Epidermal melanocyte (primary cell): ENCODE measurements around the gene ZNF33A.
"Not testable (repeated sequence)": the region's sequence is repeated elsewhere in the genome, so short reads cannot be mapped to it uniquely, and the experiment has no call there.

Source experiments
- DNase-seq: peaks from one replicate; pipeline ENCODE4 v3.0.0; 2011; ENCODE audit warnings: low spot score; ENCODE audit not compliant: insufficient read length

ZNF33A gene

DNA sequence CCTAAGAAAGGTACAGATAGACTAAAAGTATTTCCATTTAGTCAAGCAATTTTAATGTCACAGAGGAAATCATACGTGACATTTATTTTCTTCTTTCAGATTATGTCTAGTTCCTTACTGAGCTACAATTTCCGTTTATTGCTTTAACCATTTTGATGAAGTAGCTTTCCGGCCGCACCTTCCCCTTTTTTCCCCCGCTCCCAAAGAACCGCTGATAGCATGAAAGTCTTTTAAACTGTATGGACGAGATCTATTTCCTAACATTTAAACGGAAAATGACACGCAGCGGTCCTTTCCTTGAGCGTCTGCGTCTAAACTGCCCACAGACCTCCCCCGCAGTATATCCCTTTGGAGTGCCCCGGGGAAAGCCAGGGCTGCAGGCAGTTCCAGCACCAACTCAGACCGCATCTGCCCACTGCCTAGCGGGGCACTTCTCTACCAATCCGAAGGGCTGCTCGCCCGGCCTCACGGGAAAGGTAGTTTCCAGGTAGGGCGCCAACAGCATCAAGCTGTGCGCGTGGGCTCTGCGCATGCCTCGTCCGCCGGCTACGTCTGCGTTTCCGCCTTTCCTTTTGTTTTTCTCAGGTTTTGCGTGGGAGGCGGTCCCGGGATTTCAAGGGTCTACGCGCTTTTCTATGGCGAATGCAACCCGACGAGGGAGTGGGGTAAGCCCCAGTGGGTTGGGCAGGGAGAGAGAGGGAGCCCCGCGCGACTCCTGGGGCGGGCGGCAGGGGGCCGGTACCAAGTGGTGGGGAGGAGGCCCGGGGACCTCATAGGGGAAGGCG is at the start of gene ZNF33A:
ZNF33A (plus strand) TSS at position 557 of the 785 bp plus-strand sequence. CDS start 1,667 bp downstream, outside the sequence.
- DNase-seq: peak; percentile 71

DNA sequence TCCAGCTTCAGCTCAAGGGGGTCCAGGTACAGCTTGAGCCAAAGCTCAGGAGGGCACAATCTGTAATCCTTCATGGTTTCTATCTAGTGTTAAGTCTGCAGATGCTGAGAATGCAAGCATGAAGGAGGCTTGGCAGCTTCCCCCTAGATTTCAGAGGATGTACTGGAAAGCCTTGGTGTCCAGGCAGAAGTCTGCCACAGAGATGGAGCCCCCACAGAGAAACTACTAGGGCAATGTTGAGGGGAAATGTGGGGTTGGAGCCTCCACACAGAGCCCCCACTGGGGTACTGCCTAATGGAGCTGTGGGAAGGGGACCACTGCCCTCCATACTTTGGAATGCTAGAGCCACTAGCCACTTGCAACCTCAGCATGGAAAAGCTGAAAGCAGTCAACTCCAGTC is 45.5 kb upstream of the ZNF33A start:
- DNase-seq: no peak

- DNase-seq: no peak
Observed at GRCh38 chr10:37972396-37972795, 38.1 kb upstream of the ZNF33A start.

GRCh38 chr10:37975401-37975991 is 35.0 kb upstream of the ZNF33A start:
- DNase-seq: no peak

- peak; percentile 82 for DNase-seq
Observed at GRCh38 chr10:37976091-37976879, 34.2 kb upstream of the ZNF33A start, which contains the start of gene ZNF25. TSS of gene ZNF25 (minus strand) at chr10:37976647. CDS start at chr10:37971722, 4,925 bp downstream.

DNA sequence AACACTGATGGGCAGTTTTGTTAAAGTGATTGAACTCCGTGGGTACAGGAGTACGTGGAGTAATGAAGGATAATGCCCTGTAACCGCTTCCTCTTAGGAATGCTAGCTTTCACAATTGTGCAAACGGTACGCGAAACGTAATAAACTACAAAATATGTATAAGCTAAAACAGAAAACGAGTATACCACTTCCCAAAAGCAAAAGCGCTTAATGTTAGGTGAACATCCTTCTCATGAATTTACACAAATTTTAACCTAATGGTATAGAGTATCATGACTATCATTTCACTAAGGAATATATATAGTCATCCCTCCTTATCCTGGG is 33.6 kb upstream of the ZNF33A start:
- no peak for DNase-seq

DNA sequence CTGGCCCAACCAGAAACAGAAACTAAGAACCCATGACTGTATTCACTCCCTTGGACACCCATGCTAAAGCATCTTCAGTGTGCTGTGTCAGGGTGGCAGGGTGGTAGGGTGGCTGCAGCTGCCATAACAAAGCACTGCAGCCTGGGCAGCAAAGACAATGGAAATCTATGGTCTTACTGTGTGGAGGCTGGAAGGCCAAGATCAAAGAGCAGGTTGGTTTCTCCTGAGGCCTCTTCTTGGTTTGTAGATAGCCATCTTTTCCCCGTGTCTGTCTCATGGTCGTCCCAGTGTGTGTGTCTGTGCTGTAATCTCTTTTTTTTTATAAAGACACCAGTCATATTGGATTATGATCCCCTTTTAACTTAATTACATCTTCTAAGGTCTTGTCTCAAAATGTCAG is 18.8 kb upstream of the ZNF33A start:
- DNase-seq: no peak

DNA sequence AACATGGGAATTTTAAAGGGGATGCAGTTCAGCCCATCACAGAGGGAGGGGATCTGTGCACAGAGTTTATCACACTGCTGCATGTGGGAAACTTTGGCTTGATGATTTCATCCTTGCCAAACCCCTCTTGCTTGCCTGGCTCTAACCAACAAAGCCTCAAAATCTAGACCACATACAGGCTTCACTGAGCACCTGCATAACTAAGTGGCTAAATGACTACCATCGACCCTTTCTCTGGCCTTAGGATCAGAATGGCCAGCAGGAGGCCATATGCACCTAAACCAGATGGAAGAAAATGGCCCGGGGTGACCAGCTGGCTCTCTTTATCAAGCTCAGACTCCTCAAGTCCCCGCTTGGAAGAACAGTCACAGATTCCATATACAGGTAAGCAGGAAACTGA is 18.4 kb upstream of the ZNF33A start:
- no peak for DNase-seq

DNA sequence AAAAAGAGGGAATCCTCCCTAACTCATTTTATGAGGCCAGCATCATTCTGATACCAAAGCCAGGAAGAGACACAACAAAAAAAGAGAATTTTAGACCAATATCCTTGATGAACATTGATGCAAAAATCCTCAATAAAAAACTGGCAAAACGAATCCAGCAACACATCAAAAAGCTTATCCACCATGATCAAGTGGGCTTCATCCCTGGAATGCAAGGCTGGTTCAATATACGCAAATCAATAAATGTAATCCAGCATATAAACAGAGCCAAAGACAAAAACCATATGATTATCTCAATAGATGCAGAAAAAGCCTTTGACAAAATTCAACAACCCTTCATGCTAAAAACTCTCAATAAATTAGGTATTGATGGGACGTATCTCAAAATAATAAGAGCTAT is 11.6 kb upstream of the ZNF33A start:
- DNase-seq: not testable (repeated sequence)

DNA sequence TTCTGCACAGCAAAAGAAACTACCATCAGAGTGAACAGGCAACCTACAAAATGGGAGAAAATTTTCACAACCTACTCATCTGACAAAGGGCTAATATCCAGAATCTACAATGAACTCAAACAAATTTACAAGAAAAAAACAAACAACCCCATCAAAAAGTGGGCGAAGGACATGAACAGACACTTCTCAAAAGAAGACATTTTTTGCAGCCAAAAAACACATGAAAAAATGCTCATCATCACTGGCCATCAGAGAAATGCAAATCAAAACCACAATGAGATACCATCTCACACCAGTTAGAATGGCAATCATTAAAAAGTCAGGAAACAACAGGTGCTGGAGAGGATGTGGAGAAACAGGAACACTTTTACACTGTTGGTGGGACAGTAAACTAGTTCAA is 10.0 kb upstream of the ZNF33A start:
- not testable (repeated sequence) for DNase-seq

- no peak for DNase-seq
Observed at GRCh38 chr10:38003026-38003425, 7.4 kb upstream of the ZNF33A start.

- no peak for DNase-seq
Observed at GRCh38 chr10:38003588-38003987, 6.9 kb upstream of the ZNF33A start.

GRCh38 chr10:38007551-38007950 is 2.9 kb upstream of the ZNF33A start:
- no peak for DNase-seq

GRCh38 chr10:38007991-38008390 is 2.5 kb upstream of the ZNF33A start:
- no peak for DNase-seq

GRCh38 chr10:38016354-38016753 is 5.9 kb downstream of the ZNF33A start:
- DNase-seq: no peak

DNA sequence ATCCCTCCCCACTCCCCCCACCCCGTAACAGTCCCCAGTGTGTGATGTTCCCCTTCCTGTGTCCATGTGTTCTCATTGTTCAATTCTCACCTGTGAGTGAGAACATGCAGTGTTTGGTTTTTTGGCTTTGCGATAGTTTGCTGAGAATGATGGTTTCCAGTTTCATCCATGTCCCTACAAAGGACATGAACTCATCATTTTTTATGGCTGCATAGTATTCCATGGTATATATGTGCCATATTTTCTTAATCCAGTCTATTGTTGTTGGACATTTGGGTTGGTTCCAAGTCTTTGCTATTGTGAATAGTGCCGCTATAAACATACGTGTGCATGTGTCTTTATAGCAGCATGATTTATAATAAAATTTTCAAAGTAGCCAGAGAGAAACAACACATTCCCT is 8.6 kb downstream of the ZNF33A start:
- DNase-seq: not testable (repeated sequence)

- DNase-seq: no peak
Observed at GRCh38 chr10:38025283-38025682, 14.8 kb downstream of the ZNF33A start.

DNA sequence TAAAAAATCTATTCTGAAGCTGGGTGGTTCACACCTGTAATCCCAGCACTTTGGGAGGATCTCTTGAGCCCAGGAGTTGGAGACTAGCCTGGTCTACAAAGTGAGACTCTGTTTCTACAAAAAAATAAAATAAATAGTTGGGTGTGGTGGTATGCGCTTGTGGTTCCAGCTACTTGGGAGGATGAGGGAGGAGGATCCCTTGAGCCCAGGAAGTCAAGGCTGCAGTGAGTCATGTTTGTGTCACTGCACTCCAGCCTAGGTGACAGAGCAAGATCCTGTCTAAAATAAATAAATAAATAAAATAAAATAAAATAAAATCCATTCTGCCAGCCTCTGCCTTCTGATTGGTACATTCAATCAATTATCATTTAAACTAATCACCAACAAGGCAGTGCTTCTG is 17.5 kb downstream of the ZNF33A start:
- no peak for DNase-seq

GRCh38 chr10:38032886-38033285 is 22.4 kb downstream of the ZNF33A start:
- DNase-seq: no peak

DNA sequence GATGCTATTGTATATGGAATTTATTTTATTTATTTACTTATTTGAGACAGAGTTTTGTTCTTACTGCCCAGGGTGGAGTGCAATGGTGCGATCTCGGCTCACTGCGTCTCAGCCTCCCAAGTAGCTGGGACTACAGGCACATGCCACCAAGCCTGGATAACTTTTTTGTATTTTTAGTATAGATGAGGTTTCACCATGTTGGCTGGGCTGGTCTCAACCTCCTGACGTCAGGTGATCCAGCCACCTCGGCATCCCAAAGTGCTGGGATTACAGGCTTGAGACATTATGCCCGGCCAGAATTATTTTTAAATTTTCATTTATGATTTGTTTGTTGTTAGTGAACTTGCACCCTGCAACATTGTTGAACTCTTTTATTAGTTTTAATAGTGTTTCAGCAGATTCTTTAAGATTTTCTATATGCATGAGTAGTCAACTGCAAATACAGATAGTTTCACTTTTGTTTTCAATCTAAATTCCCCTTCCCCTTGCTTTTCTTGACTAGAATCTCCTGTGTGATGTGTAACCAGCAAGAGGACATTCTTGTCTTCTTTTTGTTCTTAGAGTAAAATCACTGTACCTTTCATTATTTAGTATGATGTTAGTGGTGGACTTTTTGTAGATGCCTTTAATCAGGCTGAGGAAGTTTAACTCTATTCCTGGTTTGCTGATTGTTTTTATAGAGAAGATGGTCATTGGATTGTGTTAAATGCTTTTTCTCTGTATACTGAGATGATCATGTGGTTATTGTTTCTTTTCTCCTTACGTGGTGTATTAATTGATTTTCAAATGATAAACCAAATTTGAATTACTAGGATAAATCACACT is 27.8 kb downstream of the ZNF33A start:
- no peak for DNase-seq

DNA sequence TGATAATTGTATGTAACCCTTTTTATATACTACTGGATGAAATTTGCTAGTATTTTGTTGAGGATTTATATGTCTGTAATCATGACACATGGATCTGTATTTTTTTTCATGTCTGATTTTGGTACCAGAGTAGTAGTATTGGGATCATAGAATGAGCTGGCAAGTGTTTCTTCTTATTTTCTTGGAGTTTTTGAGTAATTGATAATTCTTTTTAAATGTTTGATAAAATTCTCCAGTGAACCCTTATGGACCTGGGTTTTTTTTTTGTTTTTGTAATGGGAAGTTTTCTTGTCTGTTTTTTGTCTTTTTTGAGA is 28.4 kb downstream of the ZNF33A start:
- DNase-seq: no peak

DNA sequence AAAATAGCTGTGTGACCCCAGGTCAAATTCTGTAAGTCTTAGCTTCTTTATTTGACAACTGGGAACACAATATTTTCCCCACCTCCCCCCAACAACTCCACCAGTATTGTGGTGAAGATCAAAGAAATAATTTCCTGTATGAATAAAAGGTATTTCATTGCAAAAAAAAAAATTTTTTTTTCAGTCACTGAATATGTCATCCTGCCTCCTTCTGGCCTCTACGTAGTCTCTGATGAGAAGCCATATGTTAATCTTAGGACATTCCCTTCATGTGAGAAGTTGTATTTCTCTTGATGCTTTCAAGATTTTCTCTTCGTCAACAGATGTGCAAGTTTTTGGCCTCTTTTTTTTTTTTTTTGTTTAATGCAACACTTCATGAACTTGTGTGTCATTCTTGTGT is 33.0 kb downstream of the ZNF33A start:
- no peak for DNase-seq
